Astrocyte (in vitro differentiated cells and primary cell): ENCODE data around the gene LARGE1. TPM values are rescaled to one million over a fixed set of nuclear protein-coding genes. Genes with fewer than 3 reads are reported as not detected.

Experiments
- DNase-seq: peaks from one replicate; pipeline ENCODE4 v3.0.0-alpha.2; 2010; ENCODE audit warnings: low read depth
- FAIRE-seq: peaks from 2 replicates; lab custom pipeline; 2011; peaks lifted over from hg19 to GRCh38; lab: Jason Lieb, UNC
- H2AFZ ChIP-seq: 2 replicates; pipeline ENCODE4 v1.6.0; 2012; ENCODE audit warnings: low read depth, low read length, inconsistent platforms
- H3K27ac ChIP-seq: 2 replicates; pipeline ENCODE4 v1.5.1; 2011; ENCODE audit warnings: low read depth, low read length, inconsistent platforms
- H3K27me3 ChIP-seq: 2 replicates; pipeline ENCODE4 v1.6.0; 2011; ENCODE audit warnings: low read length, inconsistent platforms; ENCODE audit not compliant: insufficient read depth
- H3K36me3 ChIP-seq: 2 replicates; pipeline ENCODE4 v1.5.1; 2011; ENCODE audit warnings: low read length, inconsistent platforms; ENCODE audit not compliant: insufficient read depth
- H3K4me1 ChIP-seq: 2 replicates; pipeline ENCODE4 v1.5.1; 2011; ENCODE audit warnings: low read length, inconsistent platforms; ENCODE audit not compliant: insufficient read depth
- H3K4me2 ChIP-seq: 2 replicates; pipeline ENCODE4 v1.6.0; 2012; ENCODE audit warnings: low read length, inconsistent platforms
- H3K4me3 ChIP-seq: 2 replicates; pipeline ENCODE4 v1.5.1; 2011; ENCODE audit warnings: low read depth, mild to moderate bottlenecking, low read length, inconsistent platforms; ENCODE audit not compliant: insufficient read depth
- H3K79me2 ChIP-seq: 2 replicates; pipeline ENCODE4 v1.6.0; 2012; ENCODE audit warnings: mild to moderate bottlenecking, low read length, inconsistent platforms; ENCODE audit not compliant: insufficient read depth
- H3K9ac ChIP-seq: 2 replicates; pipeline ENCODE4 v1.6.0; 2012; ENCODE audit warnings: mild to moderate bottlenecking, low read length, inconsistent platforms
- H3K9me3 ChIP-seq: 2 replicates; pipeline ENCODE4 v1.5.1; 2012; ENCODE audit warnings: low read depth, mild to moderate bottlenecking, low read length, inconsistent platforms; ENCODE audit not compliant: insufficient read depth
- H4K20me1 ChIP-seq: 2 replicates; pipeline ENCODE4 v1.6.0; 2012; ENCODE audit warnings: low read length, inconsistent platforms; ENCODE audit not compliant: insufficient read depth
- H3K27ac Mint-ChIP-seq: one replicate; pipeline ENCODE4 v1.8.0; 2021; ENCODE audit warnings: mild to moderate bottlenecking, mixed read lengths; ENCODE audit not compliant: unreplicated experiment
- H3K27me3 Mint-ChIP-seq: one replicate; pipeline ENCODE4 v1.8.0; 2021; ENCODE audit warnings: low read depth, mixed read lengths; ENCODE audit not compliant: unreplicated experiment
- H3K36me3 Mint-ChIP-seq: one replicate; pipeline ENCODE4 v1.8.0; 2021; ENCODE audit warnings: low read depth, mixed read lengths; ENCODE audit not compliant: unreplicated experiment
- H3K4me1 Mint-ChIP-seq: one replicate; pipeline ENCODE4 v1.8.0; 2021; ENCODE audit warnings: low read depth, mixed read lengths; ENCODE audit not compliant: unreplicated experiment
- H3K4me3 Mint-ChIP-seq: one replicate; pipeline ENCODE4 v1.8.0; 2021; ENCODE audit warnings: mild to moderate bottlenecking, moderate library complexity, mixed read lengths; ENCODE audit not compliant: unreplicated experiment
- H3K9me3 Mint-ChIP-seq: one replicate; pipeline ENCODE4 v1.8.0; 2021; ENCODE audit warnings: mild to moderate bottlenecking, mixed read lengths; ENCODE audit not compliant: unreplicated experiment
- EZH2 ChIP-seq: IDR thresholded peaks from 2 replicates; pipeline ENCODE4 v1.6.1; 2012; ENCODE audit warnings: mild to moderate bottlenecking, low read length, inconsistent platforms; ENCODE audit not compliant: insufficient read depth
- total RNA-seq: library from RNA; stranded (reverse); gene quantifications from 2 replicates; pipeline ENCODE4 v1.2.1, GENCODE V29; 2021
- TF ChIP-seq, protein P1 (sequence below): IDR thresholded peaks from 2 replicates; pipeline ENCODE4 v1.5.1; 2011; ENCODE audit warnings: low read depth, mild to moderate bottlenecking, inconsistent platforms, low read length, moderate library complexity; ENCODE audit not compliant: insufficient read depth

Gene LARGE1
- total RNA-seq, 1 donor from 2014 or later = 92.6 TPM

GRCh38 chr22:33684087-33684486, 236.2 kb downstream of the LARGE1 start:
- Histone ChIP-seq H3K36me3 (no peaks in the 10 kb centered on the region), H3K79me2 (no peaks in the 10 kb centered on the region), H4K20me1 (no peaks in the 10 kb centered on the region), H3K27me3 (no peaks in the 10 kb centered on the region), H3K4me3 (no peak overlapping the region), H3K27ac (no peak overlapping the region), H2AFZ (no peak overlapping the region), H3K4me2 (no peak overlapping the region), H3K9me3 (no peaks in the 10 kb centered on the region), H3K9ac (no peak overlapping the region), H3K4me1 (no peaks in the 10 kb centered on the region)
- H3K4me1 Mint-ChIP-seq = no peaks in the 10 kb centered on the region
- H3K36me3 Mint-ChIP-seq = peaks cover 15% of the 10 kb centered on the region
- FAIRE-seq (no peak), DNase-seq (no peak)
- no peak overlapping the region for H3K27ac Mint-ChIP-seq
- no peak for TF ChIP-seq EZH2
- TF ChIP-seq, protein P1, sequence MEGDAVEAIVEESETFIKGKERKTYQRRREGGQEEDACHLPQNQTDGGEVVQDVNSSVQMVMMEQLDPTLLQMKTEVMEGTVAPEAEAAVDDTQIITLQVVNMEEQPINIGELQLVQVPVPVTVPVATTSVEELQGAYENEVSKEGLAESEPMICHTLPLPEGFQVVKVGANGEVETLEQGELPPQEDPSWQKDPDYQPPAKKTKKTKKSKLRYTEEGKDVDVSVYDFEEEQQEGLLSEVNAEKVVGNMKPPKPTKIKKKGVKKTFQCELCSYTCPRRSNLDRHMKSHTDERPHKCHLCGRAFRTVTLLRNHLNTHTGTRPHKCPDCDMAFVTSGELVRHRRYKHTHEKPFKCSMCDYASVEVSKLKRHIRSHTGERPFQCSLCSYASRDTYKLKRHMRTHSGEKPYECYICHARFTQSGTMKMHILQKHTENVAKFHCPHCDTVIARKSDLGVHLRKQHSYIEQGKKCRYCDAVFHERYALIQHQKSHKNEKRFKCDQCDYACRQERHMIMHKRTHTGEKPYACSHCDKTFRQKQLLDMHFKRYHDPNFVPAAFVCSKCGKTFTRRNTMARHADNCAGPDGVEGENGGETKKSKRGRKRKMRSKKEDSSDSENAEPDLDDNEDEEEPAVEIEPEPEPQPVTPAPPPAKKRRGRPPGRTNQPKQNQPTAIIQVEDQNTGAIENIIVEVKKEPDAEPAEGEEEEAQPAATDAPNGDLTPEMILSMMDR = no peak
- H3K27me3 Mint-ChIP-seq = no peaks in the 10 kb centered on the region
- peaks cover 2% of the 10 kb centered on the region for H3K9me3 Mint-ChIP-seq
- H3K4me3 Mint-ChIP-seq = no peak overlapping the region

DNA sequence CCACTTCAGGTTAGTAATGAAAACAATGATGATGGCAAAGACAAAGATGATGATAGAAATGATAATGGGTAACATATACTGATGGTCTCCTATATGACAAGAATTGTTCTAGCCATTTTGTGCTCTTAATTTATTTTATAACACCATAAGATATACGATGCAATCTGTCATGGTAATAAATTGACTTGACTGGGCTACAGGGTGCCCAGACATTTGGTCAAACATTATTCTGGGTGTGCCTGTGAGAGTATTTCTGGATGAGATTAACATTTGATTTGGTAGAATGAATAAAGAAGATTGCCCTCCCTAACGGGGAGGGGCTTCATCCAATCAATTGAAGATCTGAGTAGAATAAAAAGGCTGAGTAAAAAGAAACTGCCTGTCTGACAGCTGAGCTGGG, 237.3 kb downstream of the LARGE1 start:
- DNase-seq (no peak), FAIRE-seq (no peak)
- no peaks in the 10 kb centered on the region for H4K20me1 ChIP-seq
- no peaks in the 10 kb centered on the region for H3K27me3 ChIP-seq
- TF ChIP-seq, protein P1 = no peak
- no peak for TF ChIP-seq EZH2
- no peak overlapping the region for H3K4me2 ChIP-seq
- Mint-ChIP-seq H3K27ac (no peak overlapping the region), H3K9me3 (peaks cover 2% of the 10 kb centered on the region), H3K36me3 (peaks cover 15% of the 10 kb centered on the region), H3K27me3 (no peaks in the 10 kb centered on the region), H3K4me3 (no peak overlapping the region), H3K4me1 (no peaks in the 10 kb centered on the region)
- H2AFZ ChIP-seq = no peak overlapping the region
- H3K27ac ChIP-seq = no peak overlapping the region
- no peaks in the 10 kb centered on the region for H3K9me3 ChIP-seq
- no peak overlapping the region for H3K9ac ChIP-seq
- H3K4me1 ChIP-seq = no peaks in the 10 kb centered on the region
- H3K36me3 ChIP-seq = no peaks in the 10 kb centered on the region
- no peaks in the 10 kb centered on the region for H3K79me2 ChIP-seq
- no peak overlapping the region for H3K4me3 ChIP-seq

DNA sequence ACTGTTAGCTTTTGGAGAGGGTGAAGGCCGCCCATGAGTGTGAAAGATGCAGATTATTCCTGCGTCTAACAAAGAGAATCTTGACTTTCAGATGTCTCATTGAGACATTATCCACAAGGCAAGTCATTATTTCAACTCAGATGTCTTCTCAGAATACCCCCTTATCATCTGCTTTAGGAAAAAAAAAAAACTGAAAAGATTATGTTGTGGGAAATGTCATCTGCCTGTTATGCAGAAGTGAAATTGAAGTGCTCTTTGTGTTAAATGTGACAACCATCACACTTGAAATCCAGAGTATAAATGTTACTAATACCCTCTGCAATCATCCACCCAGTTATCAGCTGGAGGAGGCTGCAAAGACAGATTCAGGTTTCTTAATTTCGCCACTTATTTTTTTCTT, 239.6 kb downstream of the LARGE1 start:
- H3K79me2 ChIP-seq = no peaks in the 10 kb centered on the region
- no peak overlapping the region for H3K9ac ChIP-seq
- H4K20me1 ChIP-seq = no peaks in the 10 kb centered on the region
- H3K9me3 ChIP-seq = no peaks in the 10 kb centered on the region
- H3K36me3 Mint-ChIP-seq = peaks cover 3% of the 10 kb centered on the region
- H3K4me1 Mint-ChIP-seq = no peaks in the 10 kb centered on the region
- H3K4me1 ChIP-seq = no peaks in the 10 kb centered on the region
- H3K27ac ChIP-seq = no peak overlapping the region
- no peak overlapping the region for H3K4me3 ChIP-seq
- FAIRE-seq (no peak), DNase-seq (no peak)
- H3K36me3 ChIP-seq = no peaks in the 10 kb centered on the region
- no peak overlapping the region for H3K27ac Mint-ChIP-seq
- TF ChIP-seq, protein P1 = no peak
- no peak for TF ChIP-seq EZH2
- no peak overlapping the region for H3K4me2 ChIP-seq
- H3K27me3 ChIP-seq = no peaks in the 10 kb centered on the region
- no peaks in the 10 kb centered on the region for H3K27me3 Mint-ChIP-seq
- H2AFZ ChIP-seq = no peak overlapping the region
- H3K9me3 Mint-ChIP-seq = peaks cover 2% of the 10 kb centered on the region
- no peak overlapping the region for H3K4me3 Mint-ChIP-seq
